HG03469 (cell line): ENCODE measurements around the gene RRAGD.
"Not testable (repeated sequence)": the region's sequence is repeated elsewhere in the genome, so short reads cannot be mapped to it uniquely, and the experiment has no call there.

Experiments used
- ATAC-seq: cut with Tn5 transposase; IDR thresholded peaks from one replicate; pipeline ENCODE4 v1.9.1; 2021; ENCODE audit warnings: mild to moderate bottlenecking, moderate library complexity, moderate number of reproducible peaks; ENCODE audit not compliant: unreplicated experiment

The RRAGD gene

GRCh38 chr6:89411145-89412070 lies 665 bp downstream of the RRAGD start:
- ATAC-seq = peak; percentile 7

- no peak for ATAC-seq
Measured at GRCh38 chr6:89410788-89411144, 1.3 kb downstream of the RRAGD start.

GRCh38 chr6:89410231-89410761 lies 1.8 kb downstream of the RRAGD start:
- ATAC-seq = no peak

- no peak for ATAC-seq
Measured at GRCh38 chr6:89409461-89410035, 2.5 kb downstream of the RRAGD start.

GRCh38 chr6:89406141-89406540 lies 5.9 kb downstream of the RRAGD start:
- ATAC-seq = no peak

GRCh38 chr6:89404512-89404911 lies 7.6 kb downstream of the RRAGD start:
- no peak for ATAC-seq

GRCh38 chr6:89402776-89403175 lies 9.3 kb downstream of the RRAGD start:
- no peak for ATAC-seq

- no peak for ATAC-seq
Measured at GRCh38 chr6:89400912-89401399, 11.1 kb downstream of the RRAGD start.

GRCh38 chr6:89400050-89400449 lies 12.0 kb downstream of the RRAGD start:
- no peak for ATAC-seq

- ATAC-seq = no peak
Measured at GRCh38 chr6:89398762-89399525, 13.1 kb downstream of the RRAGD start.

GRCh38 chr6:89397884-89398283 lies 14.2 kb downstream of the RRAGD start:
- ATAC-seq = not testable (repeated sequence)

GRCh38 chr6:89393659-89394058 lies 18.4 kb downstream of the RRAGD start:
- no peak for ATAC-seq

- ATAC-seq = no peak
Measured at GRCh38 chr6:89392823-89393222, 19.2 kb downstream of the RRAGD start.

- ATAC-seq = no peak
Measured at GRCh38 chr6:89388846-89389245, 23.2 kb downstream of the RRAGD start.

- peak; percentile 95 for ATAC-seq
Measured at GRCh38 chr6:89387516-89388201, 24.4 kb downstream of the RRAGD start.

- ATAC-seq = no peak
Measured at GRCh38 chr6:89386917-89387491, 25.1 kb downstream of the RRAGD start.

GRCh38 chr6:89385846-89386245 lies 26.2 kb downstream of the RRAGD start:
- no peak for ATAC-seq

GRCh38 chr6:89385156-89385667 lies 26.9 kb downstream of the RRAGD start:
- no peak for ATAC-seq

- no peak for ATAC-seq
Measured at GRCh38 chr6:89381031-89381430, 31.0 kb downstream of the RRAGD start.

GRCh38 chr6:89379281-89379680 lies 32.8 kb downstream of the RRAGD start:
- ATAC-seq = no peak
